KMS-11 (cell line): ENCODE data around the gene CRIM1.

Source experiments
- H2AFZ ChIP-seq: fragments of 200-600 bp; sonication (generic); 2 replicates; pipeline ENCODE4 v1.6.1; 2016; ENCODE audit warnings: antibody characterized with exemption, mixed run types, low read depth
- H3K27ac ChIP-seq: fragments of 200-600 bp; sonication (generic); 2 replicates; pipeline ENCODE4 v1.6.1; 2016; ENCODE audit warnings: mild to moderate bottlenecking, mixed run types
- H3K27me3 ChIP-seq: fragments of 200-600 bp; sonication (generic); 2 replicates; pipeline ENCODE4 v1.6.1; 2017; ENCODE audit warnings: mild to moderate bottlenecking, low read depth, mixed run types, moderate library complexity; ENCODE audit not compliant: insufficient read depth
- H3K36me3 ChIP-seq: fragments of 200-600 bp; sonication (generic); 2 replicates; pipeline ENCODE4 v1.6.1; 2017; ENCODE audit warnings: mild to moderate bottlenecking, mixed run types; ENCODE audit not compliant: insufficient read depth
- H3K4me1 ChIP-seq: fragments of 200-600 bp; sonication (generic); 2 replicates; pipeline ENCODE4 v1.6.1; 2016; ENCODE audit warnings: mild to moderate bottlenecking, low read depth, mixed run types; ENCODE audit not compliant: poor library complexity, severe bottlenecking
- H3K4me2 ChIP-seq: fragments of 200-600 bp; sonication (generic); 2 replicates; pipeline ENCODE4 v1.7.0; 2016; ENCODE audit warnings: mild to moderate bottlenecking, mixed run types
- H3K4me3 ChIP-seq: fragments of 200-600 bp; sonication (generic); IDR thresholded peaks from 2 replicates; pipeline ENCODE4 v1.6.1; 2017; ENCODE audit warnings: low read depth, low read length, mixed read lengths; ENCODE audit not compliant: insufficient read depth
- H3K79me2 ChIP-seq: fragments of 200-600 bp; sonication (generic); 2 replicates; pipeline ENCODE4 v1.6.1; 2016; ENCODE audit warnings: low read depth, mixed run types; ENCODE audit not compliant: insufficient read depth
- H3K9ac ChIP-seq: fragments of 200-600 bp; sonication (generic); 2 replicates; pipeline ENCODE4 v1.6.1; 2016; ENCODE audit warnings: mild to moderate bottlenecking, mixed run types
- H4K20me1 ChIP-seq: fragments of 200-600 bp; sonication (generic); 2 replicates; pipeline ENCODE4 v1.6.1; 2016; ENCODE audit warnings: mild to moderate bottlenecking, mixed run types; ENCODE audit not compliant: insufficient read depth
- CTCF ChIP-seq: fragments of 200-600 bp; sonication (generic); conservative IDR thresholded peaks from 2 replicates; pipeline ENCODE4 v1.6.1; 2017; ENCODE audit warnings: low read depth, mild to moderate bottlenecking, antibody characterized with exemption, low read length, moderate library complexity, mixed read lengths

Gene CRIM1

GRCh38 chr2:36446294-36446693 is 90.7 kb downstream of the CRIM1 start:
- H3K4me2 ChIP-seq = no peak overlapping the region
- H3K79me2 ChIP-seq = no peaks in the 10 kb centered on the region

GRCh38 chr2:36449213-36449612 is 93.6 kb downstream of the CRIM1 start:
- H3K27ac ChIP-seq = no peak overlapping the region
- no peak for TF ChIP-seq CTCF
- H3K4me1 ChIP-seq = no peaks in the 10 kb centered on the region
- no peak overlapping the region for H3K4me3 ChIP-seq
- H3K9ac ChIP-seq = no peak overlapping the region
- H2AFZ ChIP-seq = no peak overlapping the region
- H3K36me3 ChIP-seq = no peaks in the 10 kb centered on the region; the same call in 1 of the 2 replicates
- H4K20me1 ChIP-seq = no peaks in the 10 kb centered on the region
- H3K79me2 ChIP-seq = no peaks in the 10 kb centered on the region
- H3K27me3 ChIP-seq = no peaks in the 10 kb centered on the region
- no peak overlapping the region for H3K4me2 ChIP-seq

More at GRCh38 chr2:36446294-36446693, 90.7 kb downstream of the CRIM1 start:
- no peak overlapping the region for H3K27ac ChIP-seq
- no peak for TF ChIP-seq CTCF
- H3K9ac ChIP-seq = no peak overlapping the region
- no peak overlapping the region for H3K4me3 ChIP-seq
- H3K4me1 ChIP-seq = no peaks in the 10 kb centered on the region
- H3K36me3 ChIP-seq = no peaks in the 10 kb centered on the region; the same call in 1 of the 2 replicates
- no peak overlapping the region for H2AFZ ChIP-seq
- no peaks in the 10 kb centered on the region for H3K27me3 ChIP-seq
- H4K20me1 ChIP-seq = no peaks in the 10 kb centered on the region

- Histone ChIP-seq H2AFZ (no peak overlapping the region), H3K27me3 (no peaks in the 10 kb centered on the region), H3K4me2 (no peak overlapping the region), H3K9ac (no peak overlapping the region), H3K4me1 (no peaks in the 10 kb centered on the region), H3K79me2 (no peaks in the 10 kb centered on the region), H4K20me1 (no peaks in the 10 kb centered on the region), H3K27ac (no peak overlapping the region), H3K36me3 (no peaks in the 10 kb centered on the region; the same call in 1 of the 2 replicates), H3K4me3 (no peak overlapping the region)
- TF ChIP-seq CTCF = no peak
Observed at GRCh38 chr2:36449943-36450392, 94.4 kb downstream of the CRIM1 start.

- no peak overlapping the region for H3K9ac ChIP-seq
- H3K4me1 ChIP-seq = no peaks in the 10 kb centered on the region
- no peaks in the 10 kb centered on the region for H4K20me1 ChIP-seq
- H3K79me2 ChIP-seq = no peaks in the 10 kb centered on the region
- no peak for TF ChIP-seq CTCF
- no peak overlapping the region for H3K27ac ChIP-seq
- no peaks in the 10 kb centered on the region; the same call in 1 of the 2 replicates for H3K36me3 ChIP-seq
- H3K4me2 ChIP-seq = no peak overlapping the region
- no peaks in the 10 kb centered on the region for H3K27me3 ChIP-seq
- no peak overlapping the region for H2AFZ ChIP-seq
- H3K4me3 ChIP-seq = no peak overlapping the region
Observed at GRCh38 chr2:36450466-36451196, 95.1 kb downstream of the CRIM1 start.
